Ascending aorta (tissue), 2 donors: ENCODE data around the gene PIKFYVE. TPM values are rescaled to one million over a fixed set of nuclear protein-coding genes. Genes with fewer than 3 reads are reported as not detected.
A peak's percentile ranks its signal among the peaks of the same experiment; 100 is the strongest.

Experiments used
- DNase-seq, 2 donors: peaks; one replicate each; pipeline ENCODE4 v3.0.0-alpha.2; 2019; ENCODE audit warnings: low spot score in 2 of 2
- H3K27ac ChIP-seq, 2 donors: fragments of 200-600 bp; sonication (generic); one replicate each; pipeline ENCODE4 v1.5.1; 2016 to 2017; ENCODE audit warnings: mild to moderate bottlenecking in 1 of 2
- H3K27me3 ChIP-seq: fragments of 200-600 bp; sonication (generic); one replicate; pipeline ENCODE4 v1.5.1; 2017
- H3K36me3 ChIP-seq, 2 donors: fragments of 200-600 bp; sonication (generic); one replicate each; pipeline ENCODE4 v1.5.1; 2016
- H3K4me1 ChIP-seq, 2 donors: fragments of 200-600 bp; sonication (generic); one replicate each; pipeline ENCODE4 v1.5.1; 2016 to 2017; ENCODE audit warnings: mild to moderate bottlenecking in 1 of 2
- H3K4me3 ChIP-seq, 2 donors: fragments of 200-600 bp; sonication (generic); one replicate each; pipeline ENCODE4 v1.5.1; 2016 to 2017; ENCODE audit warnings: mild to moderate bottlenecking in 1 of 2
- H3K9me3 ChIP-seq, 2 donors: fragments of 200-600 bp; sonication (generic); one replicate each; pipeline ENCODE4 v1.5.1; 2016
- intact Hi-C: fragments of 100-400 bp; cut with DNase I; formaldehyde crosslinking; loops from one replicate; pipeline ENCODE4 v1.15.1; 2023
- total RNA-seq: library from RNA; depleted of rRNA; stranded (reverse); fragments of >200 nt; gene quantifications from one replicate; pipeline ENCODE4 v1.1.0, GENCODE V29; 2016
- TF ChIP-seq, protein P1 (sequence below), 3 experiments: fragments of 200-600 bp in 2 of 3; fragments of 450-650 bp in 1 of 3; sonication (generic) in 2 of 3; IDR thresholded peaks; one replicate each; pipeline ENCODE4 v1.5.1; 2016 to 2019; ENCODE audit warnings: antibody characterized with exemption in 3 of 3, mild to moderate bottlenecking in 1 of 3, moderate library complexity in 1 of 3

The PIKFYVE gene
- total RNA-seq, 1 donor from 2014 or later = 12.0 TPM

- Histone ChIP-seq H3K27ac (no peak overlapping the region), H3K4me3 (no peak overlapping the region), H3K4me1 (no peaks in the 10 kb centered on the region), H3K9me3 (peaks cover 0 to 7% of the 10 kb centered on the region in 2 donors), H3K27me3 (no peaks in the 10 kb centered on the region), H3K36me3 (no peaks in the 10 kb centered on the region)
- TF ChIP-seq, protein P1, sequence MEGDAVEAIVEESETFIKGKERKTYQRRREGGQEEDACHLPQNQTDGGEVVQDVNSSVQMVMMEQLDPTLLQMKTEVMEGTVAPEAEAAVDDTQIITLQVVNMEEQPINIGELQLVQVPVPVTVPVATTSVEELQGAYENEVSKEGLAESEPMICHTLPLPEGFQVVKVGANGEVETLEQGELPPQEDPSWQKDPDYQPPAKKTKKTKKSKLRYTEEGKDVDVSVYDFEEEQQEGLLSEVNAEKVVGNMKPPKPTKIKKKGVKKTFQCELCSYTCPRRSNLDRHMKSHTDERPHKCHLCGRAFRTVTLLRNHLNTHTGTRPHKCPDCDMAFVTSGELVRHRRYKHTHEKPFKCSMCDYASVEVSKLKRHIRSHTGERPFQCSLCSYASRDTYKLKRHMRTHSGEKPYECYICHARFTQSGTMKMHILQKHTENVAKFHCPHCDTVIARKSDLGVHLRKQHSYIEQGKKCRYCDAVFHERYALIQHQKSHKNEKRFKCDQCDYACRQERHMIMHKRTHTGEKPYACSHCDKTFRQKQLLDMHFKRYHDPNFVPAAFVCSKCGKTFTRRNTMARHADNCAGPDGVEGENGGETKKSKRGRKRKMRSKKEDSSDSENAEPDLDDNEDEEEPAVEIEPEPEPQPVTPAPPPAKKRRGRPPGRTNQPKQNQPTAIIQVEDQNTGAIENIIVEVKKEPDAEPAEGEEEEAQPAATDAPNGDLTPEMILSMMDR (IDR thresholded peaks at IDR 0.05) = no peak
- DNase-seq = no peak
- intact Hi-C loops = no loop called here
These were observed 100.4 kb downstream of the PIKFYVE start for GRCh38 chr2:208366215-208367127.

- intact Hi-C loops = no loop called here
- Histone ChIP-seq H3K9me3 (peaks cover 0 to 7% of the 10 kb centered on the region in 2 donors), H3K36me3 (no peaks in the 10 kb centered on the region), H3K27me3 (no peaks in the 10 kb centered on the region), H3K4me3 (no peak overlapping the region), H3K4me1 (no peaks in the 10 kb centered on the region), H3K27ac (no peak overlapping the region)
- DNase-seq = no peak
- TF ChIP-seq, protein P1 (IDR thresholded peaks at IDR 0.05) = no peak
These were observed 103.0 kb downstream of the PIKFYVE start for GRCh38 chr2:208369091-208369490.

DNA sequence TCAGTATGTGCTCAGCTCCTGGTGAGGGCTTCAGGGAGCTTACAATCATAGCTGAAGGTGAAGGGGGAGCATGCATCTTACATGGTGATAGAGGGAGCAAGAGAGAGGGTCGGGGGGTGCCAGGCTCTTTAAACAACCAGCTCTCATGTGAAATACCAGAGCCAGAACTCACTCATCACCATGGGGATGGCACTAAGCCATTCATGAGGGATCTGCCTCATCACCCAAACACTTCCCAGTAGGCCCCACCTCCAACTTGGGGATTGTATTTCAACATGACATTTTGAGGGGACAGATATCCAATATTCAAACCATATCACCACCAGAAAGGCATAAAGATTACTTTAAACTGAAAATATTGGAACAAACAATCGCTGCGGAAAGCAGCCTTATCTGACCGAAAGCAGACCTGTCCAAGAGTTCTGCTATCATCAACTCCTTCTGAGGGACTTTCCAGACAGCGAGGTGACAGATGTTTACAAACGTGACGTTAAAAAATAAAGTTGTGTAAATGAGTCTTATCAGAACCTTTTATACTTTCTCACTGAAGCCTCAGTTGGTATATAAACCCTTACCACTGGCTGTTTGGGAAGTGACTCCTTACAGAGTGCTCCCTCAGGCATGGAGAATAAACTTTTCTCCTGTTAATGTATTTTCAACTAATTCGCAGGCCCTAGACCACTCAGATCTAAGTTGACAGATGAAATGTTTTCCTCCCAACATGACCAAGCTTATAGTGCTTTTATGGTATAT, 105.0 kb downstream of the PIKFYVE start:
- Histone ChIP-seq H3K4me1 (no peaks in the 10 kb centered on the region), H3K27ac (no peak overlapping the region), H3K36me3 (no peaks in the 10 kb centered on the region), H3K4me3 (no peak overlapping the region), H3K27me3 (no peaks in the 10 kb centered on the region), H3K9me3 (no peaks in the 10 kb centered on the region)
- TF ChIP-seq, protein P1 (IDR thresholded peaks at IDR 0.05) = no peak
- DNase-seq = no peak
- intact Hi-C loops = no loop called here

DNA sequence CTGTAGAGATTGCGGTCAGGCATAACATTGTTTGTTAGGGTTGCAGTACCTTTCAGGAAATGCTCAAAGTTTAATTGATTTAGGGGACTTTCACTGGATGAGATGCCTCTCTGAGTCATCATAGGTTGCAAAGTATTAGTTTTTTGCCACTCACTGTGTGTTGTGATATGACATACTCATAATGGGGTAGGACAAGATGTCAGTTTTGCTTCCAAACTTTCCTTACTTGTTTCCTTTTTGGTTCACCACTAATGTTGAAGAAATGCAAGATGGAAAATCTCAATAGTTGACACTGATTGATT, 105.5 kb downstream of the PIKFYVE start:
- Histone ChIP-seq H3K9me3 (no peaks in the 10 kb centered on the region), H3K36me3 (no peaks in the 10 kb centered on the region), H3K27me3 (no peaks in the 10 kb centered on the region), H3K27ac (no peak overlapping the region), H3K4me3 (no peak overlapping the region), H3K4me1 (no peaks in the 10 kb centered on the region)
- intact Hi-C loops = no loop called here
- TF ChIP-seq, protein P1 (IDR thresholded peaks at IDR 0.05) = no peak
- no peak for DNase-seq

DNA sequence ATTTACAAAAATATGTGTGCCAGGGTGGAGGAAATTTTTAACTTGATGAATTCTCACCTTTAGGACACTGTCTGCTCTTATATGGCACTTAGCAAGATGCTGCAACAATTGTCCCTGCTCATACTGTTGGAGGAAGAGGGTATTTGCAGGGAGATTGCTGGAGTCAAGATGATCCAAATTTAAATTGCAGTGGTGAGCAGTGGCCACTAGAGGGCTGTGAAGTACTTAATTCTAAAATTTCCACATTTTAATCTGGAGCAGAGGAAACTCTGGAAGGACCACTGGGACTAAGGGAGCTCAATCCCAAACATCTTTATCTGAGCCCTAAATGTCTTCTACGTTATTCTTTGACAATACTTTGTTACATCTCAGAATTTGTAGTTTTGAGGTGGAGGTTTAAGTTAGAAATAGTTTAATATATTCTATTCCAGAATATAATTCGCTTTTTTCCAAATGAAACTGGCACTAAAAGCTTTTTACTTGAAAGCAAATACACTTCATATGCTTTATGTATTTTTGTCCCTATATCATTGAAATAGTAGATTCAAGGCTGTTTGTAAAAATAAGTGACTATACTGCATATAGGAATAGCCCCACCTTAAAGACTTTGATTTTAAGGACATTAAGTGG, 107.5 kb downstream of the PIKFYVE start:
- no peaks in the 10 kb centered on the region for H3K27me3 ChIP-seq
- no peak for DNase-seq
- no peak overlapping the region for H3K4me3 ChIP-seq
- no peaks in the 10 kb centered on the region for H3K36me3 ChIP-seq
- intact Hi-C loops = no loop called here
- TF ChIP-seq, protein P1 (IDR thresholded peaks at IDR 0.05) = peak; percentile 53 to 80 (median 73)
- no peaks in the 10 kb centered on the region for H3K4me1 ChIP-seq
- H3K9me3 ChIP-seq = no peaks in the 10 kb centered on the region
- H3K27ac ChIP-seq = no peak overlapping the region
